KOPT-K1 (cell line): ENCODE measurements around the gene RENBP.

Experiments used
- H3K27ac ChIP-seq: fragments of 200-600 bp; sonication (generic); 2 replicates; pipeline ENCODE4 v1.5.1; 2016; ENCODE audit warnings: antibody characterized with exemption, mild to moderate bottlenecking, low read depth, low read length; ENCODE audit not compliant: poor library complexity, severe bottlenecking
- H3K36me3 ChIP-seq: fragments of 200-600 bp; sonication (generic); 2 replicates; pipeline ENCODE4 v1.5.1; 2017; ENCODE audit warnings: antibody characterized with exemption, mild to moderate bottlenecking, low read length, moderate library complexity; ENCODE audit not compliant: insufficient read depth
- H3K9me3 ChIP-seq: fragments of 200-600 bp; sonication (generic); 2 replicates; pipeline ENCODE4 v1.5.1; 2017; ENCODE audit warnings: antibody characterized with exemption, low read length, mild to moderate bottlenecking; ENCODE audit not compliant: insufficient read depth, poor library complexity, severe bottlenecking

RENBP gene

DNA sequence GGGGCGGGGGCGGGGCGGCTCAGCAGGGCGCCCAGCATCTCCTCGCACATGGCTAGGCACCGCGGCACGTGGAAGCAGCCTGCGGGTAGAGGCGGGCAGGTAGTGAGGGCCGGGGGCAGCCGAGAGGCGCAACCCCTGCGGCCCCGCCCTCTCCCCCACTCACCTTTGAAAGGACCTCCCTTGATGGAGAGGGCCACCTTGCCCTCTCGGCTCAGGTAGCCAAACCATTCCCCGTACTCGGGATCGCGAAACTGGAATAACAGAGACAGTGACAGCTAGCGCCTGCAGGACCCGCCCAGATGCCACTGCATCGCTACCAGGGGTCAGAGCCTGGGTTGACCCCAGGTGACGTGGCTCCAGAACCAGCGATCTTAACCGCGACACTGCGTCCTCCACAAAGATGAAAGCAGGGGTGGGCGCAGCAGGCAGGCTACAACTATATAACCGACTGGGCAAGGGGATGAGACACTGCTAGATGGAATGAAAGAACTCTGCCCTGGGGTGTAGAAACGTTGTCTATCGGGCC is 9.1 kb downstream of the RENBP start:
- Histone ChIP-seq H3K27ac (peak overlapping the region; percentile 69), H3K36me3 (peaks cover 27% of the 10 kb centered on the region), H3K9me3 (no peaks in the 10 kb centered on the region)

DNA sequence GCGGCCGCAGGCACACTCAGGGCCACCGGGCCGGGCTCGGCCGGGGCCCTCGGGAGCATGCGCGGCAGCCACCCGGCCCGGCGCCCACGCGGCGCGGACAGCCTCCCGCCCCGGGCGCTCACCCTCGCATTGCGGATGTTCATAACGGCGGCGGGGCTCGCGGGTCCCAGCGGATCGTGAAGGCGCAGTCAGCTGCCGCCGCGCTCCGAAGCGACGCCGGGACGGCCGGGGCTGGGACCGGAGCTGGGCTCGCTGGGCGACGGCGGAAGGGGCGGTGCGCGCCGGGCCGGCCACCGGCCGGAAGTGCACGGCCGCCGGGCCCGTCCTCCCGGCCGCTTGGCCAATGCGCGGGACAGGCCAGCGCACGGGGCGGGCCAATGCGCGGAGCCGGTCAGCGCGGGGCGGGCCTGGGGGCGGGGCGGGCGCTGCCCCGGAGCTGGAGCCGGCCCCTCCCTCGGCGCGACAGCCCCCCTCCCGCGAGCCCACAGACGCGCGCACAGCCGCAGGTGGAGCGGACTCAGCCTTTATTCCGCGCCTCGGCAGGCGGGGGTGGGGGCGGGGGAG is 9.6 kb downstream of the RENBP start, which contains the start of gene NAA10:
NAA10 (minus strand) TSS at position 276 of the 564 bp plus-strand sequence; CDS start at position 143, 133 bp downstream.
- Histone ChIP-seq H3K36me3 (peaks cover 32% of the 10 kb centered on the region), H3K27ac (peak within 1 kb of the TSS; percentile 86), H3K9me3 (no peaks in the 10 kb centered on the region)

DNA sequence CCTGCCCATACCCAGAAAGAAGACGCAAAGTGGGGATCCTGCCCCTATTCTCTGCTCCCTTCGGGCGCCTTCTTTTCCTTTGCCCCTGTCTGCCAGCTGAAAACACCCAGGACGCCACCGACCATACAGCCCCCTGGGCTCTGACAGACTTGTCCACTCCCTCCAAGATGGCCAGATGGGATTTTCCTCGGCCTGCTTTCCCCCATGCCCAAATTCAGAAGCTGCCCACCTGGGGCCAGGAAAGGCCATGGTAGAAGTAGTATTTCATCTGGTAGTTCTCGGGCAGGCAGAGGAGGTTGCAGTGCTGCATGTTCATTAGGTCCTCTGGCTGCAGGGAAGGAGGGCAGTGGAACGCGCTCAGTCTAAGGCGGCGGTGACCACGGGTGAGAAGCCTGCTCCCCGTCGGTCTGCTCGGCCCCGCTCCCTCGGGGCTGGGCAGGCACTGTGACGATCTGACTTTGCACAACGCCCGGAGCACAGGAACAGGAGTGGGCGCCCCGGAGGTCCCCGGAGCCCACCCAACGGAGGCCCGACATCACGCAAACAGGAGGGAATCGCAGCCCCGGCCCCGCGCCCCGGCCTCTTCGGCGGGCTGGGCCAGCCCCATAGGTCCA is 10.2 kb downstream of the RENBP start:
- Histone ChIP-seq H3K36me3 (peaks cover 38% of the 10 kb centered on the region), H3K9me3 (no peaks in the 10 kb centered on the region), H3K27ac (peak overlapping the region; percentile 86)

DNA sequence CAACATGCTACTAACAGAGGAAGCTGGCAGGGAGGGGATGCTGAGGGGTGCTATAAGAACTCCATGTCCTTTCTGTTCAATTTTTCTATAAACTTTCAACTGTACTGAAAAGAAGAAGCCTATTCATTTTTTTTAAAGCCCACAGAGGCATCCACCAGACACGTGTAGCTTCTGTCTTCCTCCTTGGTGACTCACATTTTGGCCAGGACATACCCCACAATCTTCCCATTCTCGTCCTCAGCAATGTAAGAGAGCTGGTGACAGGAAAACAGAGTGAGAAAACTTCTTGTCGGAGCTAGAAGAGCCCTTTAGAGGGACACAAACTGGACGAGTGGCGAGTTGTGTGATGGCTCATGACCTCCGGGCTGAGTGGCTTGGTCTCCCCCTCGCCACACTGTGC is 10.7 kb downstream of the RENBP start:
- H3K27ac ChIP-seq = peak overlapping the region; percentile 86
- peaks cover 40% of the 10 kb centered on the region for H3K36me3 ChIP-seq
- H3K9me3 ChIP-seq = no peaks in the 10 kb centered on the region

DNA sequence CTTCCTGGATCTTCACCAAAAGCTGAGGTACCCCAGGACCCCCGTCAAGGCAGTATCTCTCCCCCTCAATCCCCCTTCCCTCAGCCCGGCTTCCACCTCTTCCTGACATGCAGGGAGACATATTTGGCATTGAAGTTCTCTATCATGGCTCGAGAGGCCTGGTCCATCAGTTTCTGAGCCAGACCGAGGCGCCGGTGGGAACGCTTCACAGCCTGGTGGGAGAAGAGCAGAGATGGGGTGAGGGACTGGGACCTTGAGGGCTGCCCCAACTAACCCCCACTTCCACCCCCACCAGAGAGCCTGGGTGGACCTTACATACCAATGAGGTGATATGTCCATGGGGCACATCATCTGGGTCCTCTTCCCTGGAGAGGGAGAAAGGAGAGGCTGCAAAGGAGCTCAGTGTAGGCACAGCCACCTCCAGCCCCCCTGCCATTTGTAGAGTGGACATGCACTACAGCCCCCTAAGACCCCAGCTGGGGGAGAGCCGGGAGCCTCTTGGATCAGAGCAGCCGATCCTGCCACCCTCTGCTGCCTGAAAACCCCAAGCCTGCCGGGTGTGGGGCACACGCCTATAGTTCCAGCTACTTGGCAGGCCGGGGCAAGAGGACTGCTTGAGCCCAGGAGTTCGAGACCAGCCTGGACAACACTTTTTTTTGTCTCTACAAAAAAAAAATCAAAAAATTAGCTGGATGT is 12.1 kb downstream of the RENBP start:
- peak overlapping the region; percentile 84 for H3K27ac ChIP-seq
- H3K36me3 ChIP-seq = peaks cover 40% of the 10 kb centered on the region
- H3K9me3 ChIP-seq = no peaks in the 10 kb centered on the region

DNA sequence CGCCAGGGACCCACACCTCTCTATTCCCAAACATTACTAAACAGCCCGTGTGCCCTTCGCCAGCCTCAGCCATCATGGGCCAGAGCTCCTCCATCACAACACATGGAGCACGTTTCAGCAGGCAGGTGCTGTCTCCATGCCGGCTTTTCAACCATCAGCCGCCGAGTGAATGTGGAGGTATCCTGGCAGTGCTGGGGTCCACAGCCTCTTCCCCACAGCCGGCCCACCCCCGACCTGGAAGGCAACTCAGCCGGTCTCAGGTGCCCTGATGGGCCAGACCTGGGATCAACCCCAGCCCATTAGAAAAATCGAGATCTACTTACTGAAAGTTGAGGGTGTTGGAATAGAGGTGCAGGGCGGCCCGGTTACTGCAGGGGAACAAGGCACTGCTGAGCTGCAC is 12.7 kb downstream of the RENBP start:
- Histone ChIP-seq H3K27ac (peak overlapping the region; percentile 84), H3K9me3 (no peaks in the 10 kb centered on the region), H3K36me3 (peaks cover 40% of the 10 kb centered on the region)

DNA sequence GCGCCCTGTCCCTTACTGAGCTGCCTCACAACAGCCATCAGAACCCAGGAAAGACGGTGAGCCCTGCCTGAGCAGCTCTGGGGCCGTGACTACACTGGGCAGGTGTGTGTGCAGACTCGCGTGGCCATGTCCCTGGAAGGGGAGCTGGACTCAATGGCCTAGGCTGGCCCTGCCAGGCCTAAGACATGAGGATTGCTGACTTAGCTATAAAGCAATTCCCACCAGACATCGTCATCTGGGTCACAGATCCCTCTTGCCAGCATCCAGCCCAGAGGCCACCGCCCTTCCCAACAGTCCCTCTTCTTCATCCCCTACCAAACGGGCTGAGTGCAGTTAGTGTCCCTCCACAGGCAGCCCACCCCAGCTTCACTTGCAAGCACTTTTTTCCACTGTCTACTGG is 13.3 kb downstream of the RENBP start:
- no peaks in the 10 kb centered on the region for H3K9me3 ChIP-seq
- peak overlapping the region; percentile 84 for H3K27ac ChIP-seq

DNA sequence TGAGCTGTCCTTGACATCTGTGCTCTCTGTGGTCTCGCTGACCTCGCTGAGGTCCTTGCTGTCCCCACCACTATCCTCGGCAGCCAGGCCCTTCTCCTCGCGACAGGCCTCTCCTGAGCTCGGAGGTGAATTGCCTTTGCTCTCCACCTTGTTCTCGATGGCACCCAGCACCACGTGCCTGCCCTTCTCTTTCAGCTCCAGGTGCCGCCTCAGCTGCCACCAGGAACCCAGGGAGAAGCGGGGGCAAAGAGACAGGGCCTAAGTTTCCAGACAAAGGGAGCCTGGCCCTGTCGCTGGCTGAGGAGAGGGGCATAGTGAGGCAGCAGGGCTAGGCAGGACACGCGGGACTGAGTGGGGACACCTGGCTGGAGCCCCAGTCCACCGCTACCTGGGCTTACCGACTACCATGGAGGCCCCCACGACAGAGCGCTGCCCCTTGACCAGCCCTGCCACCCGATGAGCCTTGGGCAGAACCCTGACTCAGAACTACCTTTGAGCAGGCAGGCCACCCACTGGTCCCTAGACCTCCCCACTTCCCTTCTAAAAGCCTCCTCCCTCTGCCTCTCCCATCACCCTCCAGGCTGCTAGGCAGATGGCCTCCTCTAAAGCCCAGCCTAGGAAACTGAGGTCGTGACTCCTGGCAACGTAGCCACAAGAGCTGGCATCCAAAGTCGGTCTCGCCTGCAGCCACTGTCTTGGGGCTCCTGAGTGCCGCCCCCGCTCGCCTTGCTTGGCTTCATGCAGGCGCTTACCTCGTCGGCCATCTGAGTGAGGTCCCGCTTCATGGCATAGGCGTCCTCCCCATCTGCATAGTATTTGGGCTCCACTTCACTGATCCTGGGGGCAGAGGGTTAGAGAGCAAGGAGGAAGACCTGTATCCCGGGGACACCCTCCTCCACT is 14.2 kb downstream of the RENBP start:
- peaks cover 40% of the 10 kb centered on the region for H3K36me3 ChIP-seq
- peak overlapping the region; percentile 84 for H3K27ac ChIP-seq
- no peaks in the 10 kb centered on the region for H3K9me3 ChIP-seq

More for the DNA sequence above, 13.3 kb downstream of the RENBP start:
- peaks cover 40% of the 10 kb centered on the region for H3K36me3 ChIP-seq

DNA sequence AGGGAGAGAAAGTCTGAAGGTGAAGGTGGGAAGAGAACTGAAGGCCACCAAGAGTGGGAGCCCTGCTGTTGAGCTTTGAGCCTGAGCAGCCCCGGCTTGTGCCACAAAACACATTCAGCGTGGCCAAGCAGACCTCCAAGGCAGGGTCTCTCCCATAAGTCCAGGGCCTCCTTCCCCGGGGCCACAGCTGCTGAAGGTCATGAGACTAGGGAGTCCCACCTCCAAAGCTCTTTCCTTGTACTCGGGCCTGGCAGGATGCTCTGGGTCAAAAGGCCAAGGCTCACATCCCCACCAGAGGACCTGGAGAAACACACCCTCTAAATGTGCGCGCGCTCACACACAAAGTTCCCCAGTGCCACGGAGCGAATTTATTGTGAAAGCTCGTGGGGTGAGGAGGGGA is 14.9 kb downstream of the RENBP start:
- H3K27ac ChIP-seq = peak overlapping the region; percentile 84
- no peaks in the 10 kb centered on the region for H3K9me3 ChIP-seq
- peaks cover 40% of the 10 kb centered on the region for H3K36me3 ChIP-seq

DNA sequence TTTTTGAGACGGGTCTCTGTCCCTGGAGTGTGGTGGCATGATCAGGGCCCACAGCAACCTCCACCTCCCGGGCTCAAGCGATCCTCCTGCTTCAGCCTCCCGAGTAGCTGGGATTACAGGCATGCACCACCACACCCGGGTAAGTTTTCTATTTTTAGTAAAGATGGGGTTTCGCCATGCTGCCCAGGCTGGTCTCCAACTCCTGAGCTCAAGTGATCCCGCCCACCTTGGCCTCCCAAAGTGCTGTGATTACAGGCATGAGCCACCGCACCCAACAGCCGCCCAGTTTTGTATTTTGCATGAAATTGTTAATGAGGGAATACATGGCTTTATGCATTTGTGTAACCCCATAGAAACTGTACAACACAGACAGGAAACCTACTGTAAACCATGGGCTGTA is 15.6 kb downstream of the RENBP start:
- Histone ChIP-seq H3K27ac (peak overlapping the region; percentile 84), H3K36me3 (peaks cover 40% of the 10 kb centered on the region), H3K9me3 (no peaks in the 10 kb centered on the region)

DNA sequence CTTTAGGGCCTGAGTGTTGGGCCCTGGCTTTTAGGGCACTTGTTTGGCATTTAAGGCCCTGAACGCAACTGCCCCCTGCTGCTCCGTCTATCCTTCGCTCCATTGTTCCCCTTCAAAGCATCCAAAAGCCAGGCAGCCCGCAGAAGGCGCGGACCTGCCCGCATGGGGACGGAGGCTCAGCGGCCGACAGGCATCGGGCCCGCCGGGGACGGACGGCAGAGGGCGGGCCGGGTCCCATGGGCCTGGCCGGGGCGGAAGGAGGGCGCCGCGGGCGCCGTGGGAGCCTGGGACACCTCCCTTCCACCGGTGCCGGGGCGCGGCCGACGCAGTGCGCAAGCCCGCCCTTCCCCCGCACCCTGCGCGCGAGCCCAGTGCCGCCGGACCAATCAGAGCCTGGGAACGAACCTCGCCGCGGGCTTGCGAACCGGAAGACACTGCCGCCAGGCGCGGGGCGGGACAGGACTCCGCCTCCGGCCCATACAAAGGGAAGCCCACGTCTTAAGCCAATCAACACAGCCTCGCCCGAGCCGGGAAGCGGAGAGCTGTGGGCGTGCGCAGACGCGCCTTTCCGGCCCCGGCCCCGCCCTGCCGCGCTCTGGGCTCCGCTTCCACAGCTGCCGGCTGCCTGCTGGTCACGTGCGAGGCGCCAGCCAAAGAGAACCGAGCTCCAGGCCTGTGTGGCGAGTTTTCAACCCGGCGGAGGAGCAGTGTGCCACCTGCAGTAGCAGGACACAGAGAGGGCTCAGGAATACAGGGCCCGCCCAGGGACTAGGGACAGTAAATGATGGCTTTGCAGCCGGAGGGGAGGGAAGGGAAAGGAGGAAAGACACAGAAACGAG is 16.3 kb downstream of the RENBP start:
- Histone ChIP-seq H3K36me3 (peaks cover 38% of the 10 kb centered on the region), H3K27ac (peak overlapping the region; percentile 100), H3K9me3 (no peaks in the 10 kb centered on the region)

DNA sequence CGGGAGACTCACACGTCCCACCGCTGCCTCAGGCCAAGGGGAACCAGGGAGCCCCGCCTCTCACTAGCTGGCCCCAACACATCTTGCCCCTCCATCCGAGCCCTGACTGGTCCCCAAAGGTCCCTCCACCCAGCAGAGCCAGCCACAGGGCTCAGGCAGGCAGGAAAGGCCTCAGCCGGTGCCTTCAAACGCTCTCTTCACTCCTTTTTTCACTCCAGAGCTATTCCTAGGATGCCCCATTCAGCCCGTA is 16.8 kb downstream of the RENBP start:
- H3K27ac ChIP-seq = peak overlapping the region; percentile 100
- H3K36me3 ChIP-seq = peaks cover 32% of the 10 kb centered on the region
- no peaks in the 10 kb centered on the region for H3K9me3 ChIP-seq

DNA sequence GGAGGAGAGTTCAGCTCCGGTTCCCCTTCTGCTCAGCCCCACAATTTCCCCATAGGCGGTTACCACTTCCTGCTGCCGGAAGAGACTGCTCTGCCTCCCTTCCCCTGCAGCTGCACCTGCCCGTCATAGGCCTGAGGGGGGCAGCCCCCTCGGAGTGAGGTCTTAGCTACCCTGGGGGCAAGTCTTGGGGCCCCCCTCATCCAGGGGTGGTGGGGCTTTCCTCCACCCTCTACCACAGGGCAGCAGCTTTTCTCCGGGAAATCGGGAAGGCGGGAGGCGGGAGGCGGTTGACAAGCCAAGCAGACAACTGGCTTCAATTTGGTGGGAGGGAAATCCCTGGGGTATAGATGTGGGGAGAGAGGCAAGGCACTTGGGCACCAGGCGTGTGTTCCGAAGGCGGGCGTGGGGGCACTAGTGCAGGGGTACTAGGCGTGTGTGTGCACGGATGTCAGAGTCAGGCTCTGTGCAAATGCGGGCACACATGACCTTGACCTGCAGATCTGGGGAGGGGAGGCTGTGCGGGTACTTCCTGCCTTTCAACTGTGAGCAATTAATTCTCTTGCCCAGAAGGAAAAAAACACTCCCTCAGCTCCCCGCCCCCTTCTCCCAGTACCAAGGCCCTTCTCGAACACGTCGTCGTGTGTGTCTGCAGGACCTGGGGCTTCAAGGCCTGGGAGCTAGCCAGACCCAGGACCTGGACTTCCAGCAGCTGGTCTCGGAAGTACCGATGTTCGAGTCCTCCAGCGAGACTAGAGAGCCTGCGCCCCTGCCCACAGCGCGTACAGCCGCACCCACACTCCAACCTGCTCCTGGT is 17.4 kb downstream of the RENBP start:
- no peaks in the 10 kb centered on the region for H3K9me3 ChIP-seq
- peak overlapping the region; percentile 100 for H3K27ac ChIP-seq
- H3K36me3 ChIP-seq = peaks cover 27% of the 10 kb centered on the region

DNA sequence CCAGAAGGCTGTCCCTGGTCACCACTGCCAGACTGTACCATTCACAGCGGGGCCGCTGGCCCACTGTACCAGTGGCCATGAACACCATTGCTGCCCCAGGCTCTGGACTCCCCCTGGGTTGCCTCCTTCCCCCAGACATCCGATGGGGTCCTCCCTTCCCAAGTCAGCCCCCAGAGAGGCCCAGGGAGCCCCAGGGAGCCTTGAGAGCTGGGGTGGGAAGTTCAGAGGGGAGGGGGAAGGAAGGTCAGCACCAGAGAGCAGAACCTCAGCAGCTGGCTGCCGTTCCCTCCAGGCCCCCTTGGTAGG is 17.9 kb downstream of the RENBP start:
- Histone ChIP-seq H3K9me3 (no peaks in the 10 kb centered on the region), H3K36me3 (peaks cover 24% of the 10 kb centered on the region), H3K27ac (peak overlapping the region; percentile 100)
